ENCODE measurements around the gene ATP6V0B. TPM values are rescaled to one million over a fixed set of nuclear protein-coding genes. Genes with fewer than 3 reads are reported as not detected.

The ATP6V0B gene
- total and polyA plus RNA-seq, 9 of the 15 experiments (the other 6 are each of a cell fraction or from before 2014, with no cell fraction given): 137 to 328 (median 220) TPM

DNA sequence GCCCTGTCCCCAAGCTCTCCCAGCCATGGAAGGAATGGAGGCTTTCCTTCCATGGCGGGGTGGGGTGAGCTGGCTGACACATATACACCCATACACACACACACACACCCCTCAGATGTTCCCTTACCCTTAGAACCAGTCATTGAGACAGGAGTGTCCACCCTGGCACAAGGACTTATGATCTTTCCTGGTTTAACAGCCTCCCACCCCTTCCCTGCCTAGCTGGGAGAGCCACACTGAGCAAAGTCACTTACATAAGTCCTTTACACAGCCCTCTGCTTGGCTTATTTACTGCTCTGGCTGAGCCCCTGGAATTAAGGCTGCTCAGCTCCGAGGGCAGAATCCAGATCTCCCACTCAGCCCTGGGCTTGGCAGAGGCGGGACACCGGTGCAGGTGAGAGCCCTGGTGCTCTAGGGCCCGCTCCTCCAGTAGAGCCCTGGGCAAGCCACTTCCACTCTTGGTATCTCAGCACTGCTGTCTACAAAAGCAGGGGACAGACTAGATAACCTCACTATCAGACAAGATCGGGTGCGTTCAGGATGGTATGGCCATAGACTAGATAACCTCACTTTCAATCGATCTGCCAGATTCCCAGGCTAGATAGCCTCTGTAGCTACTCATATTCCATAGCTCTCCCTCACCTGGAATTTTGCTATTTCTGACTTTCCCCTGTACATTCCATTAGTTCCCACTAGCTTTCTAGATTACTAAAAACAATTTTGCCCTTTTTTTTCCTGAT is 39.8 kb downstream of the ATP6V0B start (continued):
- TF ChIP-seq DPF2 (IDR thresholded peaks at IDR 0.05) (peak; percentile 25; the same call in 1 of the 2 replicates), SAFB (IDR thresholded peaks at IDR 0.05; ENCODE audit: borderline replicate concordance, low read depth, low read length) (no peak), MAFF (IDR thresholded peaks at IDR 0.05; ENCODE audit: low read length) (no peak), SMARCB1 (IDR thresholded peaks at IDR 0.05; ENCODE audit: insufficient read length, low read depth) (no peak), TEAD4 (IDR thresholded peaks at IDR 0.05; ENCODE audit: low read length) (peak; percentile 57), TEAD4 (CRISPR knock-in tag; IDR thresholded peaks at IDR 0.05; ENCODE audit: borderline replicate concordance) (no peak), ZNF143 (CRISPR knock-in tag; IDR thresholded peaks at IDR 0.05) (no peak), ZNF212 (CRISPR knock-in tag; IDR thresholded peaks at IDR 0.05) (no peak), ZNF277 (CRISPR knock-in tag; IDR thresholded peaks at IDR 0.05; ENCODE audit: borderline replicate concordance) (no peak), KDM2B (CRISPR knock-in tag; IDR thresholded peaks at IDR 0.05) (no peak), GTF2E2 (tag; IDR thresholded peaks at IDR 0.05) (no peak), COPS2 (conservative IDR thresholded peaks at IDR 0.05) (no peak), ZNF561 (CRISPR knock-in tag; conservative IDR thresholded peaks at IDR 0.05) (no peak), RFX1 (IDR thresholded peaks at IDR 0.05) (no peak), MEF2D (tag; conservative IDR thresholded peaks at IDR 0.05; ENCODE audit: low read depth) (no peak), CXXC5 (CRISPR knock-in tag; IDR thresholded peaks at IDR 0.05) (peak; percentile 48), ZKSCAN3 (CRISPR knock-in tag; IDR thresholded peaks at IDR 0.05) (no peak)
- TF ChIP-seq, protein P1, sequence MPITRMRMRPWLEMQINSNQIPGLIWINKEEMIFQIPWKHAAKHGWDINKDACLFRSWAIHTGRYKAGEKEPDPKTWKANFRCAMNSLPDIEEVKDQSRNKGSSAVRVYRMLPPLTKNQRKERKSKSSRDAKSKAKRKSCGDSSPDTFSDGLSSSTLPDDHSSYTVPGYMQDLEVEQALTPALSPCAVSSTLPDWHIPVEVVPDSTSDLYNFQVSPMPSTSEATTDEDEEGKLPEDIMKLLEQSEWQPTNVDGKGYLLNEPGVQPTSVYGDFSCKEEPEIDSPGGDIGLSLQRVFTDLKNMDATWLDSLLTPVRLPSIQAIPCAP (CRISPR knock-in tag; IDR thresholded peaks at IDR 0.05; ENCODE audit: borderline replicate concordance): no peak
- TF ChIP-seq, protein P2, sequence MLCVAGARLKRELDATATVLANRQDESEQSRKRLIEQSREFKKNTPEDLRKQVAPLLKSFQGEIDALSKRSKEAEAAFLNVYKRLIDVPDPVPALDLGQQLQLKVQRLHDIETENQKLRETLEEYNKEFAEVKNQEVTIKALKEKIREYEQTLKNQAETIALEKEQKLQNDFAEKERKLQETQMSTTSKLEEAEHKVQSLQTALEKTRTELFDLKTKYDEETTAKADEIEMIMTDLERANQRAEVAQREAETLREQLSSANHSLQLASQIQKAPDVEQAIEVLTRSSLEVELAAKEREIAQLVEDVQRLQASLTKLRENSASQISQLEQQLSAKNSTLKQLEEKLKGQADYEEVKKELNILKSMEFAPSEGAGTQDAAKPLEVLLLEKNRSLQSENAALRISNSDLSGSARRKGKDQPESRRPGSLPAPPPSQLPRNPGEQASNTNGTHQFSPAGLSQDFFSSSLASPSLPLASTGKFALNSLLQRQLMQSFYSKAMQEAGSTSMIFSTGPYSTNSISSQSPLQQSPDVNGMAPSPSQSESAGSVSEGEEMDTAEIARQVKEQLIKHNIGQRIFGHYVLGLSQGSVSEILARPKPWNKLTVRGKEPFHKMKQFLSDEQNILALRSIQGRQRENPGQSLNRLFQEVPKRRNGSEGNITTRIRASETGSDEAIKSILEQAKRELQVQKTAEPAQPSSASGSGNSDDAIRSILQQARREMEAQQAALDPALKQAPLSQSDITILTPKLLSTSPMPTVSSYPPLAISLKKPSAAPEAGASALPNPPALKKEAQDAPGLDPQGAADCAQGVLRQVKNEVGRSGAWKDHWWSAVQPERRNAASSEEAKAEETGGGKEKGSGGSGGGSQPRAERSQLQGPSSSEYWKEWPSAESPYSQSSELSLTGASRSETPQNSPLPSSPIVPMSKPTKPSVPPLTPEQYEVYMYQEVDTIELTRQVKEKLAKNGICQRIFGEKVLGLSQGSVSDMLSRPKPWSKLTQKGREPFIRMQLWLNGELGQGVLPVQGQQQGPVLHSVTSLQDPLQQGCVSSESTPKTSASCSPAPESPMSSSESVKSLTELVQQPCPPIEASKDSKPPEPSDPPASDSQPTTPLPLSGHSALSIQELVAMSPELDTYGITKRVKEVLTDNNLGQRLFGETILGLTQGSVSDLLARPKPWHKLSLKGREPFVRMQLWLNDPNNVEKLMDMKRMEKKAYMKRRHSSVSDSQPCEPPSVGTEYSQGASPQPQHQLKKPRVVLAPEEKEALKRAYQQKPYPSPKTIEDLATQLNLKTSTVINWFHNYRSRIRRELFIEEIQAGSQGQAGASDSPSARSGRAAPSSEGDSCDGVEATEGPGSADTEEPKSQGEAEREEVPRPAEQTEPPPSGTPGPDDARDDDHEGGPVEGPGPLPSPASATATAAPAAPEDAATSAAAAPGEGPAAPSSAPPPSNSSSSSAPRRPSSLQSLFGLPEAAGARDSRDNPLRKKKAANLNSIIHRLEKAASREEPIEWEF (CRISPR knock-in tag; IDR thresholded peaks at IDR 0.05): no peak
- TF ChIP-seq, protein P3, sequence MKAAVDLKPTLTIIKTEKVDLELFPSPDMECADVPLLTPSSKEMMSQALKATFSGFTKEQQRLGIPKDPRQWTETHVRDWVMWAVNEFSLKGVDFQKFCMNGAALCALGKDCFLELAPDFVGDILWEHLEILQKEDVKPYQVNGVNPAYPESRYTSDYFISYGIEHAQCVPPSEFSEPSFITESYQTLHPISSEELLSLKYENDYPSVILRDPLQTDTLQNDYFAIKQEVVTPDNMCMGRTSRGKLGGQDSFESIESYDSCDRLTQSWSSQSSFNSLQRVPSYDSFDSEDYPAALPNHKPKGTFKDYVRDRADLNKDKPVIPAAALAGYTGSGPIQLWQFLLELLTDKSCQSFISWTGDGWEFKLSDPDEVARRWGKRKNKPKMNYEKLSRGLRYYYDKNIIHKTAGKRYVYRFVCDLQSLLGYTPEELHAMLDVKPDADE (conservative IDR thresholded peaks at IDR 0.05; ENCODE audit: control insufficient read depth, low read depth, low read length): no peak

All from K562 (cell line).